CD14-positive monocyte (primary cell): ENCODE data around the gene CMPK2. TPM values are rescaled to one million over a fixed set of nuclear protein-coding genes. Genes with fewer than 3 reads are reported as not detected.

Source experiments
- DNase-seq, 3 donors: peaks; one replicate each; pipeline ENCODE4 v3.0.0-alpha.2; 2011 to 2022
- H2AFZ ChIP-seq: 2 replicates; pipeline ENCODE4 v1.6.0; 2012; ENCODE audit warnings: mild to moderate bottlenecking, low read depth, low read length, inconsistent platforms; ENCODE audit not compliant: insufficient read depth, poor library complexity, severe bottlenecking
- H3K27ac ChIP-seq, 2 donors: 1 replicate in 1 of 2; 2 replicates in 1 of 2; pipeline ENCODE4 v1.5.1; 2012 to 2013; ENCODE audit warnings: low read length in 2 of 2, control low read depth in 1 of 2, inconsistent platforms in 1 of 2, low read depth in 1 of 2, mild to moderate bottlenecking in 1 of 2
- H3K27me3 ChIP-seq, 2 donors: one replicate each; pipeline versions ENCODE4 v1.6.0 to v1.6.1; 2011 to 2013; ENCODE audit warnings: low read length in 2 of 2; ENCODE audit not compliant: control insufficient read depth in 2 of 2, insufficient read depth in 2 of 2
- H3K36me3 ChIP-seq, 2 donors: replicated peaks in 1 of 2; 1 replicate in 1 of 2; 2 replicates in 1 of 2; pipeline versions ENCODE4 v1.5.1 to v1.6.1; 2012 to 2013; ENCODE audit warnings: low read length in 2 of 2, control low read depth in 1 of 2, inconsistent platforms in 1 of 2, mild to moderate bottlenecking in 1 of 2; ENCODE audit not compliant: insufficient read depth in 2 of 2, control insufficient read depth in 1 of 2
- H3K4me1 ChIP-seq, 2 donors: 1 replicate in 1 of 2; 2 replicates in 1 of 2; pipeline versions ENCODE4 v1.5.1 to v1.6.1; 2012 to 2013; ENCODE audit warnings: low read length in 2 of 2, control low read depth in 1 of 2, inconsistent platforms in 1 of 2, mild to moderate bottlenecking in 1 of 2, moderate library complexity in 1 of 2; ENCODE audit not compliant: insufficient read depth in 2 of 2, control insufficient read depth in 1 of 2
- H3K4me2 ChIP-seq: replicated peaks from 2 replicates; pipeline ENCODE3; 2012; ENCODE audit warnings: low read length, moderate library complexity, mild to moderate bottlenecking; ENCODE audit not compliant: poor library complexity, severe bottlenecking; ENCODE audit errors: extremely low read depth
- H3K4me3 ChIP-seq, 3 experiments: fragments of 200-600 bp in 1 of 3; sonication (generic) in 1 of 3; replicated peaks in 1 of 3; 1 replicate in 2 of 3; 2 replicates in 1 of 3; pipeline ENCODE4 v1.5.1; 2011 to 2013; ENCODE audit warnings: low read length in 3 of 3, mild to moderate bottlenecking in 3 of 3, control low read depth in 2 of 3, low read depth in 2 of 3, inconsistent platforms in 1 of 3, moderate library complexity in 1 of 3
- H3K79me2 ChIP-seq: 2 replicates; pipeline ENCODE4 v1.6.0; 2012; ENCODE audit warnings: mild to moderate bottlenecking, control low read depth, inconsistent platforms, low read length, moderate library complexity; ENCODE audit not compliant: insufficient read depth
- H3K9ac ChIP-seq: 2 replicates; pipeline ENCODE4 v1.6.0; 2017; ENCODE audit warnings: low read length, mild to moderate bottlenecking; ENCODE audit not compliant: insufficient read depth, poor library complexity, severe bottlenecking
- H3K9me3 ChIP-seq, 2 donors: replicated peaks in 1 of 2; 1 replicate in 1 of 2; 2 replicates in 1 of 2; pipeline versions ENCODE4 v1.5.1 to v1.6.1; 2012 to 2013; ENCODE audit warnings: low read length in 2 of 2, control low read depth in 1 of 2; ENCODE audit not compliant: control insufficient read depth in 1 of 2, insufficient read depth in 1 of 2
- H4K20me1 ChIP-seq: 2 replicates; pipeline ENCODE4 v1.6.0; 2012; ENCODE audit warnings: mild to moderate bottlenecking, low read length, control low read depth, moderate library complexity; ENCODE audit not compliant: insufficient read depth
- H3K27ac Mint-ChIP-seq, 7 donors: one replicate each; pipeline ENCODE4 v1.8.0; 2020; ENCODE audit warnings: mild to moderate bottlenecking in 7 of 7, mixed read lengths in 7 of 7, moderate library complexity in 6 of 7, inconsistent platforms in 2 of 7
- H3K27me3 Mint-ChIP-seq, 3 donors: one replicate each; pipeline ENCODE4 v1.8.0; 2021 to 2022; ENCODE audit warnings: low read depth in 3 of 3, mild to moderate bottlenecking in 3 of 3, mixed read lengths in 3 of 3, moderate library complexity in 3 of 3, inconsistent platforms in 1 of 3
- H3K36me3 Mint-ChIP-seq, 2 donors: one replicate each; pipeline ENCODE4 v1.8.0; 2020; ENCODE audit warnings: mixed read lengths in 2 of 2, inconsistent platforms in 1 of 2, mild to moderate bottlenecking in 1 of 2
- H3K4me1 Mint-ChIP-seq: one replicate; pipeline ENCODE4 v1.8.0; 2020; ENCODE audit warnings: mild to moderate bottlenecking, mixed read lengths
- H3K4me3 Mint-ChIP-seq, 2 donors: one replicate each; pipeline ENCODE4 v1.8.0; 2020; ENCODE audit warnings: mild to moderate bottlenecking in 2 of 2, mixed read lengths in 2 of 2, moderate library complexity in 1 of 2
- H3K9me3 Mint-ChIP-seq, 7 donors: one replicate each; pipeline ENCODE4 v1.8.0; 2020 to 2022; ENCODE audit warnings: mixed read lengths in 7 of 7, mild to moderate bottlenecking in 6 of 7, moderate library complexity in 6 of 7, inconsistent platforms in 2 of 7
- WGBS: methylation state at CpG from one replicate; pipeline ENCODE4 v1.1.5; 2013; ENCODE audit warnings: missing lambda C conversion rate; ENCODE audit not compliant: insufficient coverage; 5-methylcytosine and 5-hydroxymethylcytosine counted together
- intact Hi-C, 2 donors: fragments of 100-400 bp; cut with micrococcal nuclease; formaldehyde crosslinking; loops; one replicate each; pipeline versions ENCODE4 v1.15.0 to v1.15.1; 2023
- polyA plus RNA-seq, 3 donors: library from polyadenylated mRNA; depleted of rRNA in 1 of 3; unstranded in 2 of 3; stranded (reverse) in 1 of 3; fragments of 300-500 nt in 2 of 3; fragments of >200 nt in 1 of 3; fragmentation: Illumina TruSeq in 2 of 3; gene quantifications; 1 replicate in 2 of 3; 2 replicates in 1 of 3; pipeline ENCODE4 v1.2.3, GENCODE V29; 2012 to 2021
- TF ChIP-seq, protein P1 (sequence below): fragments of 200-600 bp; IDR thresholded peaks from one replicate; pipeline ENCODE4 v1.8.0; 2022; ENCODE audit warnings: antibody characterized with exemption, mild to moderate bottlenecking

CMPK2 gene
- polyA plus RNA-seq, 3 donors = 12.6 to 18.1 (median 17.0) TPM

DNA sequence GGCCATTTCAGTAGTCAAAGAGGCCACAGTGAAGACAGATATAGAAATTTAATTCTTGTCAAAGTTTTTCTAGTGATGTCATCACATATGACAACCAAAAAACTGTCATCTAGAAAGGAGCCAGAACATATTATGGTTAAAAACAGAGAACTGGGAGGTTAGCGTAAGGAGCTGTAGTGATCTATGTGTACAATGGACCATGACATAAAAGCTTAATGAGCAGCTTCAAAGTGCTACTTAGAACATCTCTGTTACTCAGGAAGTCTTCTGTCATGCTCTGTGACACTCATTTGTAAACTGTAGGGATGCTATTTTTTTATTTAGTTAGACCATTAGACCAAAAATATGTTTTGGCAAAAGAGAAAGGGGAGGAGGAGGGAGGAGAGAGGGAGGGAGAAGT, 57.3 kb downstream of the CMPK2 start:
- Histone ChIP-seq H3K79me2 (no peaks in the 10 kb centered on the region), H3K27me3 (no peaks in the 10 kb centered on the region), H3K27ac (no peak overlapping the region), H3K4me2 (no peak overlapping the region), H3K4me1 (no peaks in the 10 kb centered on the region), H3K4me3 (no peak overlapping the region), H3K9me3 (no peaks in the 10 kb centered on the region), H3K36me3 (no peaks in the 10 kb centered on the region), H4K20me1 (no peaks in the 10 kb centered on the region), H2AFZ (no peak overlapping the region), H3K9ac (no peak overlapping the region)
- intact Hi-C loops = no loop called here
- no peaks in the 10 kb centered on the region for H3K36me3 Mint-ChIP-seq
- H3K27me3 Mint-ChIP-seq = peaks cover 4 to 19% (median 16%) of the 10 kb centered on the region in 3 donors
- no peak overlapping the region for H3K27ac Mint-ChIP-seq
- TF ChIP-seq, protein P1, sequence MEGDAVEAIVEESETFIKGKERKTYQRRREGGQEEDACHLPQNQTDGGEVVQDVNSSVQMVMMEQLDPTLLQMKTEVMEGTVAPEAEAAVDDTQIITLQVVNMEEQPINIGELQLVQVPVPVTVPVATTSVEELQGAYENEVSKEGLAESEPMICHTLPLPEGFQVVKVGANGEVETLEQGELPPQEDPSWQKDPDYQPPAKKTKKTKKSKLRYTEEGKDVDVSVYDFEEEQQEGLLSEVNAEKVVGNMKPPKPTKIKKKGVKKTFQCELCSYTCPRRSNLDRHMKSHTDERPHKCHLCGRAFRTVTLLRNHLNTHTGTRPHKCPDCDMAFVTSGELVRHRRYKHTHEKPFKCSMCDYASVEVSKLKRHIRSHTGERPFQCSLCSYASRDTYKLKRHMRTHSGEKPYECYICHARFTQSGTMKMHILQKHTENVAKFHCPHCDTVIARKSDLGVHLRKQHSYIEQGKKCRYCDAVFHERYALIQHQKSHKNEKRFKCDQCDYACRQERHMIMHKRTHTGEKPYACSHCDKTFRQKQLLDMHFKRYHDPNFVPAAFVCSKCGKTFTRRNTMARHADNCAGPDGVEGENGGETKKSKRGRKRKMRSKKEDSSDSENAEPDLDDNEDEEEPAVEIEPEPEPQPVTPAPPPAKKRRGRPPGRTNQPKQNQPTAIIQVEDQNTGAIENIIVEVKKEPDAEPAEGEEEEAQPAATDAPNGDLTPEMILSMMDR = no peak
- H3K4me1 Mint-ChIP-seq = peaks cover 6% of the 10 kb centered on the region
- peaks cover 0 to 5% (median 4%) of the 10 kb centered on the region in 7 donors for H3K9me3 Mint-ChIP-seq
- no peak overlapping the region for H3K4me3 Mint-ChIP-seq
- no peak for DNase-seq
- WGBS = 100% methylated on average over 1 of the region's 1 CpG

DNA sequence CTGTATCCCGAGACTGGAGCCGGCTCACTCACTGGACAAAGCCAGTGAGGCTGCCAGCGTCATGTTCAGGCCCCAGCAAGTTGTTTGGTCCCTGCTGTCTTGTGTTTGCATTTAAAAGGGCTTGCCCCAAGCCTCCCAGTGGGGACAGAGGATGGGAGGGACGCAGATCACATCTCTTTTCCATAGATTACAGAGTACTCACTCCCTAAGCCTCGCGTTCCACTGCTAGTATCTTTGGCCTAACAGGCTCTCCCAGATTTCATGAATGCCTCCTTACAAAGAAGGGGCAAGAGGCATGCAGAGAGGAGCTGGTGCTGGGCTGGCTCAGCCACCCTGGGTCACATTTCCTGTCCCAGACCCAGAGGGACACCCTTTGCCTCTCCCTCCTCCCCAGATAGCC, 59.1 kb downstream of the CMPK2 start:
- H3K4me2 ChIP-seq = no peak overlapping the region
- Mint-ChIP-seq H3K27me3 (peaks cover 3 to 16% (median 13%) of the 10 kb centered on the region in 3 donors), H3K4me3 (no peak overlapping the region), H3K36me3 (no peaks in the 10 kb centered on the region), H3K27ac (no peak overlapping the region), H3K4me1 (peaks cover 6% of the 10 kb centered on the region), H3K9me3 (peaks cover 0 to 7% (median 4%) of the 10 kb centered on the region in 7 donors)
- H3K4me3 ChIP-seq = no peak overlapping the region
- no peaks in the 10 kb centered on the region for H3K79me2 ChIP-seq
- H2AFZ ChIP-seq = no peak overlapping the region
- TF ChIP-seq, protein P1 = no peak
- H3K27me3 ChIP-seq = no peaks in the 10 kb centered on the region
- intact Hi-C loops = no loop called here
- no peaks in the 10 kb centered on the region for H4K20me1 ChIP-seq
- H3K9me3 ChIP-seq = no peaks in the 10 kb centered on the region
- H3K27ac ChIP-seq = no peak overlapping the region
- no peaks in the 10 kb centered on the region for H3K36me3 ChIP-seq
- 85% methylated on average over 3 of the region's 6 CpGs for WGBS
- no peak overlapping the region for H3K9ac ChIP-seq
- DNase-seq = no peak
- H3K4me1 ChIP-seq = no peaks in the 10 kb centered on the region
